ENCODE results near the gene MAPK1. TPM values are rescaled to one million over a fixed set of nuclear protein-coding genes. Genes with fewer than 3 reads are reported as not detected.

The MAPK1 gene
- total RNA-seq, 1 donor: 46.3 TPM

DNA sequence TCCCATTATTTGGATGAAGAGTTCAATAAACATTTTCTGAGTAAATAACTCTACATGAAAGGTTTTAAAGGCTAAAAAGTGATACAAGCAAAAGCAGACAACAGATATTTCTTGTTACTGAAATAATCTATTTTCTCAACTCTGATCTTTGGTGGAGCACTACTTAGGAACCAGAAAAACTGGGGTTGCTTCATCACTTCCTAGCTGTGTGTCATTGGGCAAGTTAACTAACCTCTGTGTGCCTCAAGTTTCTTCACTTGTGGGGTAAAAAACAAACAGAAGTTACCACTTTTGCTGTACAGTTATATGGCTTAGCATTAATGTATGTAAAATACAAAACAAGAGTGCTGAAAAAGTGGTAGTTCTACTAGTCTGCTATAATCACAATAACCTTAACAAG is 5.6 kb downstream of the MAPK1 start:
- no peak overlapping the region for H3K4me3 ChIP-seq (ENCODE audit: insufficient read depth, low read length)
- peaks cover 36% of the 10 kb centered on the region for H3K4me1 ChIP-seq (ENCODE audit: insufficient read depth, low read length)
- H3K4me2 ChIP-seq (ENCODE audit: insufficient read depth, low read length): no peak overlapping the region
- no peak overlapping the region for H3K27ac ChIP-seq (ENCODE audit: low read depth, low read length)
- H2AFZ ChIP-seq (ENCODE audit: low read length): no peak overlapping the region
- H3K79me2 ChIP-seq (ENCODE audit: insufficient read depth, low read length): peaks cover 100% of the 10 kb centered on the region
- DNase-seq (ENCODE audit: insufficient read length, low spot score, missing footprints): no peak
- no peaks in the 10 kb centered on the region for H3K27me3 ChIP-seq (ENCODE audit: insufficient read depth, low read length)
- TF ChIP-seq, protein P1, sequence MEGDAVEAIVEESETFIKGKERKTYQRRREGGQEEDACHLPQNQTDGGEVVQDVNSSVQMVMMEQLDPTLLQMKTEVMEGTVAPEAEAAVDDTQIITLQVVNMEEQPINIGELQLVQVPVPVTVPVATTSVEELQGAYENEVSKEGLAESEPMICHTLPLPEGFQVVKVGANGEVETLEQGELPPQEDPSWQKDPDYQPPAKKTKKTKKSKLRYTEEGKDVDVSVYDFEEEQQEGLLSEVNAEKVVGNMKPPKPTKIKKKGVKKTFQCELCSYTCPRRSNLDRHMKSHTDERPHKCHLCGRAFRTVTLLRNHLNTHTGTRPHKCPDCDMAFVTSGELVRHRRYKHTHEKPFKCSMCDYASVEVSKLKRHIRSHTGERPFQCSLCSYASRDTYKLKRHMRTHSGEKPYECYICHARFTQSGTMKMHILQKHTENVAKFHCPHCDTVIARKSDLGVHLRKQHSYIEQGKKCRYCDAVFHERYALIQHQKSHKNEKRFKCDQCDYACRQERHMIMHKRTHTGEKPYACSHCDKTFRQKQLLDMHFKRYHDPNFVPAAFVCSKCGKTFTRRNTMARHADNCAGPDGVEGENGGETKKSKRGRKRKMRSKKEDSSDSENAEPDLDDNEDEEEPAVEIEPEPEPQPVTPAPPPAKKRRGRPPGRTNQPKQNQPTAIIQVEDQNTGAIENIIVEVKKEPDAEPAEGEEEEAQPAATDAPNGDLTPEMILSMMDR (IDR thresholded peaks at IDR 0.05; ENCODE audit: extremely low read depth, low read depth, low read length): no peak
- H3K36me3 ChIP-seq (ENCODE audit: insufficient read depth, low read length): no peaks in the 10 kb centered on the region
- H3K9me3 ChIP-seq (ENCODE audit: low read depth, low read length): no peaks in the 10 kb centered on the region
- peaks cover 83% of the 10 kb centered on the region for H4K20me1 ChIP-seq (ENCODE audit: insufficient read depth, low read length)

GRCh38 chr22:21861264-21861848 is 6.1 kb downstream of the MAPK1 start:
- no peak overlapping the region for H3K27ac ChIP-seq (ENCODE audit: low read depth, low read length)
- no peak overlapping the region for H3K4me2 ChIP-seq (ENCODE audit: insufficient read depth, low read length)
- no peak for DNase-seq (ENCODE audit: insufficient read length, low spot score, missing footprints)

GRCh38 chr22:21860491-21861039 is 6.9 kb downstream of the MAPK1 start:
- Histone ChIP-seq H2AFZ (ENCODE audit: low read length) (no peak overlapping the region), H3K79me2 (ENCODE audit: insufficient read depth, low read length) (peaks cover 100% of the 10 kb centered on the region), H3K4me3 (ENCODE audit: insufficient read depth, low read length) (no peak overlapping the region), H3K36me3 (ENCODE audit: insufficient read depth, low read length) (no peaks in the 10 kb centered on the region), H3K4me1 (ENCODE audit: insufficient read depth, low read length) (peaks cover 32% of the 10 kb centered on the region), H3K27ac (ENCODE audit: low read depth, low read length) (no peak overlapping the region), H3K27me3 (ENCODE audit: insufficient read depth, low read length) (no peaks in the 10 kb centered on the region), H3K9me3 (ENCODE audit: low read depth, low read length) (no peaks in the 10 kb centered on the region), H4K20me1 (ENCODE audit: insufficient read depth, low read length) (peaks cover 82% of the 10 kb centered on the region), H3K4me2 (ENCODE audit: insufficient read depth, low read length) (no peak overlapping the region)
- TF ChIP-seq, protein P1 (IDR thresholded peaks at IDR 0.05; ENCODE audit: extremely low read depth, low read depth, low read length): no peak
- DNase-seq (ENCODE audit: insufficient read length, low spot score, missing footprints): no peak

More at GRCh38 chr22:21861264-21861848, 6.1 kb downstream of the MAPK1 start:
- no peak overlapping the region for H3K4me3 ChIP-seq (ENCODE audit: insufficient read depth, low read length)
- H3K4me1 ChIP-seq (ENCODE audit: insufficient read depth, low read length): peaks cover 36% of the 10 kb centered on the region
- H3K79me2 ChIP-seq (ENCODE audit: insufficient read depth, low read length): peaks cover 100% of the 10 kb centered on the region
- no peaks in the 10 kb centered on the region for H3K27me3 ChIP-seq (ENCODE audit: insufficient read depth, low read length)
- H4K20me1 ChIP-seq (ENCODE audit: insufficient read depth, low read length): peaks cover 82% of the 10 kb centered on the region
- no peaks in the 10 kb centered on the region for H3K36me3 ChIP-seq (ENCODE audit: insufficient read depth, low read length)
- TF ChIP-seq, protein P1 (IDR thresholded peaks at IDR 0.05; ENCODE audit: extremely low read depth, low read depth, low read length): no peak
- no peak overlapping the region for H2AFZ ChIP-seq (ENCODE audit: low read length)
- no peaks in the 10 kb centered on the region for H3K9me3 ChIP-seq (ENCODE audit: low read depth, low read length)

GRCh38 chr22:21858025-21858764 is 9.2 kb downstream of the MAPK1 start:
- Histone ChIP-seq H2AFZ (ENCODE audit: low read length) (no peak overlapping the region), H3K36me3 (ENCODE audit: insufficient read depth, low read length) (no peaks in the 10 kb centered on the region), H3K4me2 (ENCODE audit: insufficient read depth, low read length) (peak overlapping the region; percentile 16), H4K20me1 (ENCODE audit: insufficient read depth, low read length) (peaks cover 78% of the 10 kb centered on the region), H3K9me3 (ENCODE audit: low read depth, low read length) (no peaks in the 10 kb centered on the region), H3K27me3 (ENCODE audit: insufficient read depth, low read length) (no peaks in the 10 kb centered on the region), H3K27ac (ENCODE audit: low read depth, low read length) (no peak overlapping the region), H3K4me3 (ENCODE audit: insufficient read depth, low read length) (no peak overlapping the region), H3K79me2 (ENCODE audit: insufficient read depth, low read length) (peaks cover 100% of the 10 kb centered on the region), H3K4me1 (ENCODE audit: insufficient read depth, low read length) (peaks cover 27% of the 10 kb centered on the region)
- TF ChIP-seq, protein P1 (IDR thresholded peaks at IDR 0.05; ENCODE audit: extremely low read depth, low read depth, low read length): no peak
- DNase-seq (ENCODE audit: insufficient read length, low spot score, missing footprints): no peak
